ENCODE data around the gene HOXD10.
A peak's percentile ranks its signal among the peaks of the same experiment; 100 is the strongest.

Gene HOXD10

GRCh38 chr2:176117823-176118371 is 1.3 kb downstream of the HOXD10 start:
- no peak for TF ChIP-seq MAX (IDR thresholded peaks at IDR 0.05)
- no peak for TF ChIP-seq EGR1 (IDR thresholded peaks at IDR 0.05)
- TF ChIP-seq CREB1 (IDR thresholded peaks at IDR 0.05; ENCODE audit: low read depth) = no peak
- no peak for TF ChIP-seq TEAD4 (IDR thresholded peaks at IDR 0.05)
- no peak for TF ChIP-seq FOXM1 (IDR thresholded peaks at IDR 0.05; ENCODE audit: borderline replicate concordance, low read depth)
- no peak for TF ChIP-seq USF1 (IDR thresholded peaks at IDR 0.05)
- TF ChIP-seq CEBPB (IDR thresholded peaks at IDR 0.05) = no peak
- no peak for TF ChIP-seq TAF1 (IDR thresholded peaks at IDR 0.05; ENCODE audit: low read depth)
- TF ChIP-seq NFIC (IDR thresholded peaks at IDR 0.05) = no peak
- TF ChIP-seq ZBTB7A (IDR thresholded peaks at IDR 0.05; ENCODE audit: low read depth) = no peak
- TF ChIP-seq RAD21 (IDR thresholded peaks at IDR 0.05; ENCODE audit: low read depth) = no peak
- no peak for TF ChIP-seq EP300 (IDR thresholded peaks at IDR 0.05; ENCODE audit: borderline replicate concordance)
- no peak for TF ChIP-seq YY1 (IDR thresholded peaks at IDR 0.05; ENCODE audit: low read depth)
- TF ChIP-seq TCF12 (IDR thresholded peaks at IDR 0.05; ENCODE audit: low read depth) = no peak

- no peak for TF ChIP-seq MAX (IDR thresholded peaks at IDR 0.05)
- peak; percentile 49 for TF ChIP-seq RAD21 (IDR thresholded peaks at IDR 0.05; ENCODE audit: low read depth)
These were observed 2.2 kb downstream of the HOXD10 start for GRCh38 chr2:176118601-176119339.

GRCh38 chr2:176120364-176121189 is 4.0 kb downstream of the HOXD10 start:
- TF ChIP-seq MAX (IDR thresholded peaks at IDR 0.05) (no peak), CREB1 (IDR thresholded peaks at IDR 0.05; ENCODE audit: low read depth) (no peak), RAD21 (IDR thresholded peaks at IDR 0.05; ENCODE audit: low read depth) (no peak), ZBTB7A (IDR thresholded peaks at IDR 0.05; ENCODE audit: low read depth) (no peak), NFIC (IDR thresholded peaks at IDR 0.05) (no peak), TAF1 (IDR thresholded peaks at IDR 0.05; ENCODE audit: low read depth) (no peak)

- no peak for TF ChIP-seq ZBTB7A (IDR thresholded peaks at IDR 0.05; ENCODE audit: low read depth)
- TF ChIP-seq TEAD4 (IDR thresholded peaks at IDR 0.05) = no peak
- no peak for TF ChIP-seq RAD21 (IDR thresholded peaks at IDR 0.05; ENCODE audit: low read depth)
- no peak for TF ChIP-seq TAF1 (IDR thresholded peaks at IDR 0.05; ENCODE audit: low read depth)
- no peak for TF ChIP-seq TCF12 (IDR thresholded peaks at IDR 0.05; ENCODE audit: low read depth)
- TF ChIP-seq CREB1 (IDR thresholded peaks at IDR 0.05; ENCODE audit: low read depth) = no peak
- TF ChIP-seq MAX (IDR thresholded peaks at IDR 0.05) = no peak
- no peak for TF ChIP-seq YY1 (IDR thresholded peaks at IDR 0.05; ENCODE audit: low read depth)
- no peak for TF ChIP-seq EGR1 (IDR thresholded peaks at IDR 0.05)
- TF ChIP-seq REST (IDR thresholded peaks at IDR 0.05; ENCODE audit: low read depth) = no peak
- TF ChIP-seq NFIC (IDR thresholded peaks at IDR 0.05) = no peak
- TF ChIP-seq FOXM1 (IDR thresholded peaks at IDR 0.05; ENCODE audit: borderline replicate concordance, low read depth) = no peak
- TF ChIP-seq EP300 (IDR thresholded peaks at IDR 0.05; ENCODE audit: borderline replicate concordance) = no peak
- TF ChIP-seq CEBPB (IDR thresholded peaks at IDR 0.05) = no peak
- no peak for TF ChIP-seq USF1 (IDR thresholded peaks at IDR 0.05)
These were observed 4.8 kb downstream of the HOXD10 start for GRCh38 chr2:176121190-176122051.

GRCh38 chr2:176122052-176122682 is 5.6 kb downstream of the HOXD10 start:
- TF ChIP-seq EP300 (IDR thresholded peaks at IDR 0.05; ENCODE audit: borderline replicate concordance) (no peak), TEAD4 (IDR thresholded peaks at IDR 0.05) (no peak), RAD21 (IDR thresholded peaks at IDR 0.05; ENCODE audit: low read depth) (no peak), TAF1 (IDR thresholded peaks at IDR 0.05; ENCODE audit: low read depth) (no peak), ZBTB7A (IDR thresholded peaks at IDR 0.05; ENCODE audit: low read depth) (no peak), FOXM1 (IDR thresholded peaks at IDR 0.05; ENCODE audit: borderline replicate concordance, low read depth) (no peak), YY1 (IDR thresholded peaks at IDR 0.05; ENCODE audit: low read depth) (no peak), TCF12 (IDR thresholded peaks at IDR 0.05; ENCODE audit: low read depth) (0 out of 2 replicates have a peak, but pooled peaks have one; percentile 31), EGR1 (IDR thresholded peaks at IDR 0.05) (no peak), CEBPB (IDR thresholded peaks at IDR 0.05) (no peak), MAX (IDR thresholded peaks at IDR 0.05) (no peak), CREB1 (IDR thresholded peaks at IDR 0.05; ENCODE audit: low read depth) (no peak), USF1 (IDR thresholded peaks at IDR 0.05) (peak; percentile 97), NFIC (IDR thresholded peaks at IDR 0.05) (no peak), REST (IDR thresholded peaks at IDR 0.05; ENCODE audit: low read depth) (no peak)
